NCI-H1092 treated with DMSO at 0.1 percent for 48 hours (cell line): ENCODE results near the gene COASY.
"Not testable (repeated sequence)": the region's sequence is repeated elsewhere in the genome, so short reads cannot be mapped to it uniquely, and the experiment has no call there.

Source experiments
- DNase-seq: peaks from one replicate; lab custom pipeline; 2025; lab: John Stamatoyannopoulos, UW

COASY gene

GRCh38 chr17:42531455-42532354 is 30.2 kb upstream of the COASY start:
- peak; percentile 56 for DNase-seq

- DNase-seq, result no peak
Measured at GRCh38 chr17:42535155-42536047, 26.5 kb upstream of the COASY start.

- DNase-seq, result peak; percentile 79
Measured at GRCh38 chr17:42536048-42536371, 25.9 kb upstream of the COASY start, which contains the start of gene NAGLU. NAGLU (plus strand) TSS chr17:42536241; CDS start chr17:42536273, 32 bp downstream.

- DNase-seq, result peak; percentile 69
Measured at GRCh38 chr17:42536372-42537155, 25.4 kb upstream of the COASY start.

GRCh38 chr17:42537156-42537805 is 24.7 kb upstream of the COASY start:
- no peak for DNase-seq

- DNase-seq, result no peak
Measured at GRCh38 chr17:42537826-42538451, 24.0 kb upstream of the COASY start.

GRCh38 chr17:42538482-42538881 is 23.5 kb upstream of the COASY start:
- DNase-seq, result no peak

GRCh38 chr17:42540558-42540957 is 21.4 kb upstream of the COASY start:
- not testable (repeated sequence) for DNase-seq

GRCh38 chr17:42541041-42541833 is 20.7 kb upstream of the COASY start:
- no peak for DNase-seq

GRCh38 chr17:42543190-42544079 is 18.5 kb upstream of the COASY start:
- DNase-seq, result no peak

- no peak for DNase-seq
Measured at GRCh38 chr17:42544874-42545283, 17.1 kb upstream of the COASY start.

GRCh38 chr17:42545755-42546505 is 16.0 kb upstream of the COASY start:
- DNase-seq, result not testable (repeated sequence)

GRCh38 chr17:42547001-42547461 is 14.9 kb upstream of the COASY start:
- no peak for DNase-seq

- no peak for DNase-seq
Measured at GRCh38 chr17:42547698-42548069, 14.3 kb upstream of the COASY start.

GRCh38 chr17:42548070-42548837 is 13.7 kb upstream of the COASY start:
- DNase-seq, result peak; percentile 77

- DNase-seq, result no peak
Measured at GRCh38 chr17:42548993-42549755, 12.8 kb upstream of the COASY start.

GRCh38 chr17:42552736-42553135 is 9.2 kb upstream of the COASY start, which contains the start of gene HSD17B1:
HSD17B1 (plus strand) TSS chr17:42552923; CDS start chr17:42552934, 11 bp downstream.
- not testable (repeated sequence) for DNase-seq
